ENCODE measurements around the gene TNP2.
"Not testable (repeated sequence)": the region's sequence is repeated elsewhere in the genome, so short reads cannot be mapped to it uniquely, and the experiment has no call there.

Gene TNP2

DNA sequence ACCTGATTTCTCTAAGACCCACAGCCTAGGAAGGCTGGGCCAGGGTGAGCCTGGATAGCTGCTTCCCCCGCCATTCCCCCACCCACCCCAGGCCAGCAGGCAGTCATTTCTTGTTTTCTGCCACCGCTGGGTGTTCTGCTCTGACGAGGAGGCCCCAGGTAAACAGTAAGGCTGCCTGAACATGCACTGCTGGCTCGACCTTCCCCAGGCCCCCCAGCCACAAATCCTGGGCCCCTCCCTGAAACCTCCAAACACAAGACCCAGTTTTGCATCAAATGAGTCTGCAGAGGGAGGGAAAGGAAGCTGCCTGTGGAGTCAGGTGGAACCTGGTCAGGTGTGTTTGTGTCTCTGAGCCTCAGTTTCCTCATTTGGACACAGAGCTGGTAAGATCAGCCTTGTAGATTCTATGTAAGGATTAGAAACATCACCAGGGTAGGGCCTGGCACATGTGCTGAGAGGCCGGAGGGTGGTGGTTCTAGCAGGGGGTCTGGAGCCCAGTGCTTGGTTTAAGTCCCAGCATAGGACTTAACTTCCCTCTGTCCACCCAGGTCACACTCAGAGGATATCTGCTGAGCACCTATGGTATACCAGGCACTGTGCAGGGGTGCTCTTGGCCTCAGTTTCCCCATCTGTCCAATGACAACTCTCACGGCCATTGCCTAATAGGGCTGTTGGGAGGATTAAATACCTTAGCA, 30.9 kb upstream of the TNP2 start:
- DNase-seq (ENCODE audit: low spot score) = no peak

DNA sequence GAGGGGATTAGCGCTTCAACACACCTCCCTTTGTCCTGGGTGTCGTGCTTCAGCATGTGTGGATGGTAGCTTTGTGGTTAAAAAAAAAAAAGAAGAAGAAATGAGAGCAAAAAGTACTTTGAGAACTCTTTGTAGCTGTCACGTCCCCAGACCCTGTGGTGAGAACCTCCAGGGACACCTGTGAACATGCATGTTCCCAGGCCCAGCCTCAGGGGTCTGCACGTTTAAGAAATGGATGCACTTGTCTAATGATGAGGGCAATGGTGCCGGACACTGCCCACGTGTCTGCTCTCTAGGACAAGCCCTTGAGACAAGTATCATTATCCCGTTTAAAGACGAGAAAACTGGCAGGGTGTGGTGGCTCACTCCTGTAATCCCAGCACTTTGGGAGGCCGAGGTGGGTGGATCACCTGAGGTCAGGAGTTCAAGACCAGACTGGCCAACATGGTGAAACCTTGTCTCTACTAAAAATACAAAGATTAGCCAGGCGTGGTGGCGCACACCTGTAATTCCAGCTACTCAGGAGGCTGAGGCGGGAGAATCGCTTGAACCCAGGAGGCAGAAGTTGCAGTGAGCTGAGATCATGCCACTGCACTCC, 29.9 kb upstream of the TNP2 start:
- DNase-seq (ENCODE audit: low spot score) = not testable (repeated sequence)

DNA sequence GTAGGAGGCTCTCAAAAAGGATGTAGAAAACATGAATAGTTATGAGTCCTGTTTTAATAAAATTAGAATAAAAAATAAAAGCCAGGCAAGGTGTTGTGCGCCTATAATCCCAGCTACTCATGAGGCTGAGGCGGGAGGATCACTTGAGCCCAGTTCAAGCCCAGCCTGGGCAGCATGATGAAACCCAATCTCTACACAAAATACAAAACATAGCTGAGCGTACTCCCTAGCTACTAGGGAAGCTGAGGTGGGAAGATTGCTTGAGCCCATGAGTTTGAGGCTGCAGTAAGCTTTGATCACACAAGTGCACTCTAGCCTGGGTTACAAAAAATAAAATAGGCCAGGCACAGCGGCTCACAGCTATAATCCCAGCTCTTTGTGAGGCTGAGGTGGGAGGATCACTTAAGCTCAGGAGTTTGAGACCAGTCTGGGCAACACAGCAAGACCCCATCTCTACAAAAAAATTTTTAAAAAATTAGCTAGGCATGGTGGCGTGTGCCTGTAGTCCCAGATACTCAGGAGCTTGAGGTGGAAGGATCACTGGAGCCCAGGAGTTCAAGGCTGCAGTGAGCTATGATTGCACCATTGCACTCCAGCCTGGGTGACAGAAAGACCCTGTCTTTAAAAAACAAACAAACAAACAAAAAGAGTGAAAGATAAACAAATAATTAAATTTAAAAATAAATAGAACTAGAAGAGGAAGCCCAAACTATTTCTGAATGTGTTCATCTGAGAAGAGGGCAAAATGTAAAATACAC, 29.2 kb upstream of the TNP2 start:
- no peak for DNase-seq (ENCODE audit: low spot score)

DNA sequence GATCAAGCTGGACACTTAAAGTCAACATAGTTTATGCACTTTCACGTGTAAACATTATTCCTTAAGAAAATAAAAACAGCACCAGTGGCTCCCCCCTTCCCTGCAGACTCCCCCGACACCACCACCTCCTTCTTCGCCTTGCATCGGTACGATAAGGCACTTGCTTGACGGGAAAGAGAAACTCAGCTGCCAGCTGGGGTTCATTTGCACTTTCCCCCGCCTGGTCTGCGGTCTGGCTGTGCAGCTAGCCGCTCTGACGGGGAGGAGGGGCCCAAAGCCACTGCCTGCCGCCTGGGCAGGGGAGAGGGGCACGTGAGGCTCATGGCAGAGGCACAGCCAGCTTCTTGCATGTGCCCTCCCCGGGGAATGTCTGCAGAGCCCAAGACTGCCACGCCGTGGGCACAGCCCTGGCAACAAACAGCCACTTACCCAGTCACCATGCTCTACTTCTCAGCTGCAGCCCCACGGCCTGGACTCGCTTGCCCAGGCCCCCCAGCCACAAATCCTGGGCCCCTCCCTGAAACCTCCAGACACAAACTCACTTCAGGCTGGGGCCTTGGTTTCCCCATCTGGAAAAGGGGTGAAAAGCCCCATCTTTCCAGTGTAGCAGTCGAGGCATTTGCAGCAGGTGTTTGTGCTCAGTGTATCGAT, 28.5 kb upstream of the TNP2 start:
- peak; percentile 64 for DNase-seq (ENCODE audit: low spot score)

DNA sequence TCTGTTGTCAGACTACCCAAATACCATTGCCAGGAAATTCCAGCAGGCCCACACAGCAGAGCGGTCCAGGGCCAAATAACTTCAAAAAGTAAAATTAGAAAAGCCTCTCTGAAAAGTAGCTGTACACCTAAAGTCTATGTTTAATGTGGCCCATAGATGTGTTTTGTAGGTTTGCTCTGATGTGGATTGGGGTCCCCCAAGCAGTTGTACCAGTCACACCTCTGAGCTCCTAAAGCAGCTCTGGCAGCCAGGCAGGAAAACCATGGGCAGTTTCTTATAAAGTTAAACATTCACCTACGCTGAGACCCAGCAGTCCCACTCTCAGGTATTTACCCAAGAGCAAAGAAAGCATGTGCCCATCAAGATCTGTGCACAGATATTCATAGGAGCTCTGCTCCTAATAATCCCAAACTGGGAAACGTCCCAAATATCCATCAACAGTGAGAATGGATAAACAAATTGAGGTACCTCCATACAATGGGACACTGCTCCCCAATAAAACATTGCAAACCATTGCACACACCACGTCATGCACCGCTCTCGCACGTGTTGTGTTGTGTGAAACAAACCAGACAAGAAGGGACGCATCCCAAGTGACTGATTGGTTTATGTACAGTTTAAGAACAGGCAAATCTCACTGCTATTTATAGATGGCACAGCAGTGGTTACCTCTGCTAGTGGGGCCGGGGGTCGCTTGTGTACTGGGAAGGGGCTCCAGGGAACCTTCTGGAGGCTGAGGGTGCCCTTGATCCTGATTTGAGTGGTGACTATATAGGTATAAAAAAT, 27.8 kb upstream of the TNP2 start:
- peak; percentile 9 for DNase-seq (ENCODE audit: low spot score)

DNA sequence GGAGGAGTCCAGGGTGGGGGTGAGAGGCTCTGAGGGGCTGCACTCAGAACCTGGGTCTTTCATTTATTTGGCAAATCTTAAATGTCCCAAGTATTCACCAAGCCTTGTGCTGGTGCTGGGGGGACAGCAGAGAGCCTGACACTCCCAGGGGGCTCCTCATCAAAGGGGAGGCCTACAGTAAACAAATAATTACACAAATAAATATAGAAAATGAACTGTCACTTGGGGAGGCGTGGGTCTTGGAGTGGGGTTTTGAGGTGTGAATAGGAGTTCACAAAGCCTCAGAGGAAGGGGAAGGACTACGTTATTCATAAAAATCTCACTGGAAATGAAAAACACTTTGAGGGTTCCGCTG, 27.2 kb upstream of the TNP2 start:
- no peak for DNase-seq (ENCODE audit: low spot score)

DNA sequence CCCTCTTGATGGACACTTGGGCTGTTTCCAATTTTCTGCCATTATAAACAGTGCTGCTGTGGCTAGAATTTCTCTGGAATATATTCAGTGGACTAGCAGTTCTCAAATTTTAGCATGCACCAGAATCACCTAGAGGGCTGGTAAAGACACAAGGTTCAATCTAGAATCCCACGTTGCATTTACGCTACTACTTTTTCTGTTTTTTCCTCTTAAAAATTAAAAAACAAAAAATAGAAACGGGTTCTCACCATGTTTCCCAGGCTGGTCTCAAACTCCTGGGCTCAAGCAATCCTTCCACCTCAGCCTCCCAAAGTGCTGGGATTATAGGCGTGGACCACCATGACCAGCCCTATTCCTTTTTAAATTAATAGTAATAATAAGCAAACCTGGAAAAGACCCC, 26.5 kb upstream of the TNP2 start:
- DNase-seq (ENCODE audit: low spot score) = no peak

DNA sequence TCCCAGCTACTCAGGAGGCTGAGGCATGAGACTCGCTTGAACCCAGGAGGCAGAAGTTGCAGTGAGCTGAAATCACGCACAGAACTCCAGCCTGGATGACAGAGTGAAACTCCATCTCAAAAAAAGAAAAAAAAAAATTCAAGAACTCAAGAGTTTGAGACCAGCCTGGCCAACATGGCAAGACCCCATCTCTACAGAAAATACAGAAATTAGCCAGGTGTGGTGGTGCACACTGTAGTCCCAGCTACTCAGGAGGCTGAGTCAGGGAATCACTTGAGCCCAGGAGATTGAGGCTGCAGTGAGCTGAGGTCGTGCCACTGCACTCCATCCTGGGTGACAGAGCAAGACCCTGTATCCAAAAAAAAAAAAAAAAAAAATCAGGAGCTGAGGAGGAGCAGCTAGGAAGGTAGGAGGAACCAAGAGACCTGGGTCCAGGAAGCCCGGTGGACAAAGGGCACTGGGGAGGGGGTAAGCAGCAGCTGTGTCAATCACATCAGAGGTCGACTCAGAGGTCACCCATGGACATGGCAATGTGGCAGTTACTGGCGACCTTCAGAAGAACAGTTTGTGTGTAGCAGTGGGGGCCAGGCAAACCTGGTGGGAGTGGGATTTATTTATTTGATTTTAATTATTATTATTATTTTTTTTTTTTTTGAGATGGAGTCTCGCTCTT, 23.1 kb upstream of the TNP2 start:
- no peak for DNase-seq (ENCODE audit: low spot score)

DNA sequence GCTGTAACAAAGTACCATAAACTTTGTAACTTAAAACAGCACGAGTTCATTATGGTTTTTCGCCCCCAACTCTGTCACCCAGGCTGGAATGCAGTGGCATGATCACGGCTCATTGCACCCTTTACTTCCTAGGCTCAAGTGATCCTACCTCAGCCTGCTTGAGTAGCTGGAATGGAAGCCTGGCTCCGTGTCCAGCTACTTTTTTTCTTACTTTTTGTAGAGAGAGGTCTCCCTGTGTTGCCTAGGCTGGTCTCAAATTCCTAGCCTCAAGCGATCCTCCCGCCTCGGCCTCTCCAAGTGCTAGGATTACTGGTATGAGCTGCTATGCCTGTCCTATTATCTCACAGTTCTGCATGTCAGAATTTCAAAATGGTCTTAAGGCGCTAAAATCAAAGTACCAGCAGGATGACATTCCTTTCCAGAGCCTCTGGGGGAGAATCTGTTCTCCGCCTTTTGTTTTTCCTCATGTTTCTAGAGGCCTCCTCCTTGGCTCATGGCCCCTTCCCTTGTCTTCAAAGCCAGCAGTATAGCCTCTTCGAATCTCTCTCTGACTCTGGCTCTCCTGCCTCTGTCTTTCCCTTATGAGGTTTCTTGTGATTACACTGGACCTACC, 22.1 kb upstream of the TNP2 start:
- peak; percentile 22 for DNase-seq (ENCODE audit: low spot score)

DNA sequence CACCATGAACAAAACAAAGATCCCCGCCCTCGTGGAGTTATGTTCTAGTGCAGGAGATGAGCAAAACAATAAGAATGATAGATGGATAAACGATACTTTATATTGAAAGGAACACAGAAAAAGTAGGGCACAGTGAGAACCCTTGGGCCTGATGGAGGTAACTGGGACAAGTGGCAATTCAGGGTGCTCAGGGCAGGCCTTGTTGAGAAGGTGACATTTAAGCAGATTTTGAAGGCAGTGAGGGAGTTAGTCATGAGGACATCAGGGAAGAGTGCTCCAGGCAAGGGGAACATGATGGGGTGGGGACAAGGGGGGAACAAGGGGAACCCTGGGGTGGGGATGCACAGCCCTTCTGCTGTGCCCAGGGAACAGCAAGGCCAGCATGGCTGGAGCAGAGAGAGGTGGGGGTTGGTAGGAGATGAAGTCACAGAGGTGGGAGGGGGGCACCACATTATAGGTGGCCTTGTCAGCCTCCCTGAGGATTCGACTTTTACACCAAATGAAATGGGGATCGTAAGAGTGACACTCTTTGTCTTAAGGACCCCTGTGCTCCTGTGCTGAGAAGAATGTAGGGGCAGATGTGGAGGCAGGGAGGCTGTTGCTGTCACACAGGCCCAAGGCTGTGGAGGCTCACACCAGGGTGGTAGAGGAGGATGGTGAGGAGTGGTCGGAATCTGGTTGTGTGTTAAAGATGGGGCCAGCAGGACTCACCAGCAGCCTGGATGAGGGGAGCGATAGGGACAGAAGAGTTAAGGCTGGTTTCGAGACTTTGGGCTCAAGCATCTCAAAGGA, 21.2 kb upstream of the TNP2 start:
- no peak for DNase-seq (ENCODE audit: low spot score)

DNA sequence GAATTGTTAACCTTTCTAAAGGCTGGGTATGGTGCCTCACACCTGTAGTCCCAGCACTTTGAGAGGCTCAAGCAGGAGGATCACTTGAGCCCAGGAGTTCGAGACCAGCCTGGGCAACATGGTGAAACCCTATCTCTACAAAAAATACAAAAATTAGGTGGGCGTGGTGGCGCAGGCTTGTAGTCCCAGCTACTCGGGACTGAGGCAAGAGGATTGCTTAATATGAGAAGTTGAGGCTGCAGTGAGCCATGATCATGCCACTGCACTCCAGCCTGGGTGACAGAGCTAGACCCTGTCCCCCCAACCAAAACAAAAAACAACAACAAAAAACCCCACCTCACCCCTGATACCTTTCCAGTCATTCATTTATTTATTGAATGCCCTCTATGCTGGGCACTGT, 20.6 kb upstream of the TNP2 start:
- not testable (repeated sequence) for DNase-seq (ENCODE audit: low spot score)

DNA sequence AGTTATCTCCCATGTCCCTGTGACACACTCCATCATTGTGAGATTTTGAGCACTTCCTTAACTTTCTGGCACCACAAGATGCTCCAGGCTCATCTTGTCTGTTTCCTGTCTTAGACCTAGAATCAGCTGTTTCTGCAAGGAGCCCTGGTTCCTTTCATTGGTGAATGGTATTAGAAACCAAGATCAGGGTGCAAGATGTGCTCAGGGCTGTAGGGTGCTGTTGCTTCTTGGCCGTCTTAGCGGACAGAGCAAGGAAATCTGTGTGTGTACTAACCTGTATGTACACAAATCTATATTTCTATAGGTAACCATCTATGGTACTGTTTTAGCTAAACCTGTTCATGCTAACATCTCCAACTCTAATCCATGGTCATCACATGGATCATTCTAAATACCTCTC, 20.1 kb upstream of the TNP2 start:
- DNase-seq (ENCODE audit: low spot score) = no peak

DNA sequence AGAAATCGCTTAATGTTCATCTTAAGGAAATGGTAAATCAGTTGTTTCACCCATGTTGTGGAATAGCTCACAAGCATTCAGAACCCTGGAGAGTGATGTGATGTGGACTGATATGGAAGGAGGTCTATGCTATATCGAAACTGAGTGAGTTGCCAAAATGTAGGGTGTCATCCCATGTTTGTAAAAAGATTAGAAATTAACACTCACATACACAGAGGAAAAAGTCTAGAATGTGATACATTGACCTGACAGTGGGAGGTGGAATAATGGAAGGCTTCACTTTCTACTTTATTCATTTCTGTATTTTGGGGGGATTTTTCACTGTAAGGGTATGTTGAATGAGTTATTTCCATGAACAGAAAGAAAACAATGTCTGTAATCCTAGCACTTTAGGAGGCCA, 16.7 kb upstream of the TNP2 start:
- no peak for DNase-seq (ENCODE audit: low spot score)

DNA sequence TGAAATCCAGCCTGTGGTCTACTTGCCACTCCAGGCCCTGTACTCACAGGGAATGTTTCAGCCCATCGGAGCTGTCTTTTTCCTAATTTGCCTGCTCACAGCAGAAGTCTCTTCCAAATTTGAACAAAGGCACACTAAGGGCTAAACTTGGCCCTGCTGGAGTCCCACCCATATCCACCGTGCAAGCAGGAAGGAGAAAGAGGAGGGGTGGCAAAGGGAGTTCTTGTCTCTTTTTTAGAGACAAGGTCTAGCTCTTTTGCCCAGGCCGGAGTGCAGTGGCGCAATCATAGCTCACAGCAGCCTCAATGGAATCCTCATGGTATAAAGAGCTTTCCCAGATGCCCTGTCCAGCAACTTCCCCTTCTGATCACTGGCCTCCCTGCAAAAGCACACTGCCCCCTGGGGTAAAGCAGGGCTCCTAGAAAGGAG, 14.7 kb upstream of the TNP2 start:
- no peak for DNase-seq (ENCODE audit: low spot score)

DNA sequence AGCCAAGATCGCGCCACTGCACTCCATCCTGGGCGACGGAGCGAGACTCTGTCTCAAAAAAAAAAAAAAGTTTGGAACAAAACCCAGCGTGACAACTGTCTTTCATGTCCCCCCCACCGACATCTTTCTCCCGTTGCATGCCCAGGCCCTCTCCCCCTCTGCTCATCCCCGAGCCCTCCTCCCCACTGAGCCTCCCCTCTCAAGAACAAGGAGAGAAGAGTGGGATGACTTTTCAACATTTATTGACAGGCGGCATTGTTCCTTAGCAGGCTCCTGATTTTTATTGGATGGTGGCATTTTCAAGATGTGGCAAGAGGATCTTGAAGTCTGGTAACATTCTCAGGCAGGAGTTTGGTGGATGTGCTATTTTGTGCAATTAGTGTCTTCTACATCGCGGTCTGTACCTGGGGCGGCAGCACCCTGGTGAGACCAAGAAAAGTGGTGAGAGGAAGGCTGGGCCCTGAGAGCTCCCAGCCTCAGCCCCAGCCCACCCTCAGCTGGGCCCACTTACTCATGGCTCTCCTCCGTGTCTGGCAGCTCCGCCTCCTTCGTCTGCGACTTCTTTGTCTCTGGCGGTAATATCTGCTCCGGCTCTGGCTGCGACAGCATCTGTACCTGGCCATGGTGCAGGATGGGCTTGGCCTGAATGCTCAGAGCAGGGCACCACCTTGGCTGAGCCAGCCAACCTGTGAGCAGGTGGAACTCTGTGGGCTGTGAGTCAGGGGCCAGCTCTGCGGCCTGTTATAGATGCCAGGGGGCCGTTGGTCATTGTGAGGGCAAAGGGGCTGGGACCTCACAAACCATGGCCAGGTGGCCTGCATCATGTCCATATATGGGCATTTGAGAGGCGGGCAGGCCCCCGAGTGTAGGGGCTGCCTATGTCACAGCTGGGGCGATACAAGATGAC, 11.7 kb upstream of the TNP2 start, which contains the start of gene PRM1:
PRM1 (minus strand) TSS at position 715 of the 907 bp plus-strand sequence; CDS start at position 623, 92 bp downstream.
- DNase-seq (ENCODE audit: low spot score) = no peak

DNA sequence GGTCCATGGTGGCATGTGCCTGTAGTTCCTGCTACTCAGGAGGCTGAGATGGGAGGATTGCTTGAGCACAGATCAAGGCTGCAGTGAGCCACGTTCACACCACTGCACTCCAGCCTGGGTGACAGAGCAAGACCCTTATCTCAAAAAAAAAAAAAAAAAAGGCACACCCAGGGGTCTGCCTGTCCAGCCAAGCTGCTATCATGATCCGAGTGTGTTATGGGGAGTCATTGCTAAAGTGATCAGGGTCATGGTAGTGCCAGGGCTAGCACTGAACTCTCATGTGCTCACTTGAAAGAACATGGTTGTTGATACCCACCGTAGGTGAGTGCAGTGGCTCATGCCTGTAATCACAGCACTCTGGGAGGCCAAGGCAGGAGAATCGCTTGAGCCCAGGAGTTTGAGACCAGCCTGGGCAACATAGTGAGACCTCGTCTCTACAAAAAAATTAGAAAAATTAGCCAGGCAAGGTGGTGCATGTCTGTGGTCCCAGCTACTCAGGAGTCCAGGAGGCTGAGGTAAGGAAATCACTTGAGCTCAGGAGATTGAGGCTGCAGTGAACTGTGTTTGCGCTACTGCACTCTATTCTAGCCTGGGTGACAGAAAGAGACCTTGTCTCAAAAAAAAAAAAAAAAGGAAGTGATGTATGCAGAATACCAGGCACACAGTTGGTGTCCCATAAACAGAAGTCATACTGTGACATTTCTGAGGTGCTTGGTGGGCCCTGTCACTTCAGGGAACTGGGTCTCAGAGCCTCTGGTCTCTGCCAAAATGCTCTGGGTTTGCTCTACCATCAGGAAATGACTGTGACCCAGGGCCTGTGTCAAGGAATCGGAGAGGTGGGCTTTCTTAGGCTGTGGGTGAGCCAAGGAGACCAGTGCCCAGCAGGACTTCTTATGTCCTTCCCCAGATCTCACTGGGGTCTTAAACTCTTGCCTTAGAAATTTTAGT, 9.8 kb upstream of the TNP2 start:
- DNase-seq (ENCODE audit: low spot score) = no peak

DNA sequence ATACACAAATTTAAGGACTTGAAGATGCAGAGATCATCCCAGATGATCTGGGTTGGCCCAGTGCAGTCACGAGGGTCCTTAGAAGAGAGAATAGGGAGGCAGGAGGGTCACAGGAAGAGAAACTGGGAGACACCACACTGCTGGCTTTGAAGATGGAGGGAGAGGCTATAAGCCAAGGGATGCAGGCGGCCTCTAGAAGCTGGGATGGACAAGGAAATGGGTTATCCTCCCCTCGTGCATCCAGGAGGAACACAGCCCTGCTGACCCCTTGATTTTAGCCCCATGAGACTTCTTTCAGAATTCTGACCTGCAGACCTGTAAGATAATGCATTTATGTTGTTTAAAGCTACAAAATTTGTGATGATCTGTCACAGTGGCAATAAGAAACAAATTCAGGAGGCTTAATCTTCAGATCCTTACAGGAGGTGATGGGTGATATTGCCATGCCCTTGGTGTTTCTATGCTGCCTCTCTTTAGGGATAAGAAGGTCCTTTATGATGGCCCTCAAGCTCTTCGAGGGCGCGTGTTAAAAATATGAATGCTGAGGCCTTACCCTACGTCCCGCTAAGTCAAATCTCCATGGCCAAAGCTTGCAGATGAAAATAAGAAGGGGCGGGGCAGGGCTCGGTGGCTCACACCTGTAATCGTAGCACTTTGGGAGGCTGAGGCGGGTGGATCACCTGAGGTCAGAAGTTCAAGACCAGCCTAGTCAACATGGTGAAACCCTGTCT, 8.6 kb upstream of the TNP2 start:
- no peak for DNase-seq (ENCODE audit: low spot score)
